ENCODE data around the gene AHRR.

DNA sequence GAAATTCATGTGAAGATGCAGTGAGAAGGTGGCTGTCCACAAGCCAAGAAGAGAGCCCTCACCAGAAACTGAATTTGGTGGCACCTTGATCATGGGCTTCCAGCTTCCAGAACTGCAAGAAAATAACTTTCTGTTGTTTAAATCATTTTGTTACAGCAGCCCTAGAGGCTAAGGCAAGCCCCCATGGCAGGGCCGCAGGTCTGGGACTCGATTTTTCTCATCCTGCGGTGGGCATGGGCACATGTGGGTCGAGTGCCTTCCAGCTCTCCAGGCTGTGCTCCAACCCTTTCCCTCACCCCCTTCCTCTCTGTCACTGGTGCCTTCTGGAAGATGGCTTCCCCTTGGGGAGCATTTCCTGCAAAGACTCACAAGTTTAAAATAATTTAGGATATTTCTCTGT lies 40.7 kb downstream of the AHRR start:
- TF ChIP-seq TAF1 (IDR thresholded peaks at IDR 0.05; ENCODE audit: low read depth) (no peak), RAD21 (IDR thresholded peaks at IDR 0.05; ENCODE audit: low read depth) (no peak), EP300 (IDR thresholded peaks at IDR 0.05; ENCODE audit: borderline replicate concordance) (no peak), CREB1 (IDR thresholded peaks at IDR 0.05; ENCODE audit: low read depth) (no peak), YY1 (IDR thresholded peaks at IDR 0.05; ENCODE audit: low read depth) (no peak), TCF12 (IDR thresholded peaks at IDR 0.05; ENCODE audit: low read depth) (no peak)
- TF ChIP-seq, protein P1, sequence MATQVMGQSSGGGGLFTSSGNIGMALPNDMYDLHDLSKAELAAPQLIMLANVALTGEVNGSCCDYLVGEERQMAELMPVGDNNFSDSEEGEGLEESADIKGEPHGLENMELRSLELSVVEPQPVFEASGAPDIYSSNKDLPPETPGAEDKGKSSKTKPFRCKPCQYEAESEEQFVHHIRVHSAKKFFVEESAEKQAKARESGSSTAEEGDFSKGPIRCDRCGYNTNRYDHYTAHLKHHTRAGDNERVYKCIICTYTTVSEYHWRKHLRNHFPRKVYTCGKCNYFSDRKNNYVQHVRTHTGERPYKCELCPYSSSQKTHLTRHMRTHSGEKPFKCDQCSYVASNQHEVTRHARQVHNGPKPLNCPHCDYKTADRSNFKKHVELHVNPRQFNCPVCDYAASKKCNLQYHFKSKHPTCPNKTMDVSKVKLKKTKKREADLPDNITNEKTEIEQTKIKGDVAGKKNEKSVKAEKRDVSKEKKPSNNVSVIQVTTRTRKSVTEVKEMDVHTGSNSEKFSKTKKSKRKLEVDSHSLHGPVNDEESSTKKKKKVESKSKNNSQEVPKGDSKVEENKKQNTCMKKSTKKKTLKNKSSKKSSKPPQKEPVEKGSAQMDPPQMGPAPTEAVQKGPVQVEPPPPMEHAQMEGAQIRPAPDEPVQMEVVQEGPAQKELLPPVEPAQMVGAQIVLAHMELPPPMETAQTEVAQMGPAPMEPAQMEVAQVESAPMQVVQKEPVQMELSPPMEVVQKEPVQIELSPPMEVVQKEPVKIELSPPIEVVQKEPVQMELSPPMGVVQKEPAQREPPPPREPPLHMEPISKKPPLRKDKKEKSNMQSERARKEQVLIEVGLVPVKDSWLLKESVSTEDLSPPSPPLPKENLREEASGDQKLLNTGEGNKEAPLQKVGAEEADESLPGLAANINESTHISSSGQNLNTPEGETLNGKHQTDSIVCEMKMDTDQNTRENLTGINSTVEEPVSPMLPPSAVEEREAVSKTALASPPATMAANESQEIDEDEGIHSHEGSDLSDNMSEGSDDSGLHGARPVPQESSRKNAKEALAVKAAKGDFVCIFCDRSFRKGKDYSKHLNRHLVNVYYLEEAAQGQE (IDR thresholded peaks at IDR 0.05; ENCODE audit: low read depth): no peak
- TF ChIP-seq, protein P2, sequence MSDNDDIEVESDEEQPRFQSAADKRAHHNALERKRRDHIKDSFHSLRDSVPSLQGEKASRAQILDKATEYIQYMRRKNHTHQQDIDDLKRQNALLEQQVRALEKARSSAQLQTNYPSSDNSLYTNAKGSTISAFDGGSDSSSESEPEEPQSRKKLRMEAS (IDR thresholded peaks at IDR 0.05): no peak
